Skeletal muscle satellite cell (primary cell): ENCODE results near the gene SEPTIN8.

ENCODE experiments used
- H3K27me3 ChIP-seq: 2 replicates; pipeline ENCODE4 v1.7.0; 2013; ENCODE audit warnings: low read length; ENCODE audit not compliant: control insufficient read depth, insufficient read depth
- H3K36me3 ChIP-seq: 2 replicates; pipeline ENCODE4 v1.7.0; 2013; ENCODE audit warnings: mild to moderate bottlenecking, control low read depth, low read length; ENCODE audit not compliant: insufficient read depth
- H3K4me1 ChIP-seq: 2 replicates; pipeline ENCODE4 v1.7.0; 2013; ENCODE audit warnings: low read length; ENCODE audit not compliant: control insufficient read depth, insufficient read depth
- H3K4me2 ChIP-seq: 2 replicates; pipeline ENCODE4 v1.7.0; 2013; ENCODE audit warnings: mild to moderate bottlenecking, low read length
- H3K4me3 ChIP-seq: 2 replicates; pipeline ENCODE4 v1.7.0; 2013; ENCODE audit warnings: low read length
- H3K9ac ChIP-seq: 2 replicates; pipeline ENCODE4 v1.7.0; 2013; ENCODE audit warnings: mild to moderate bottlenecking, low read depth, low read length, moderate library complexity
- H3K9me3 ChIP-seq: replicated peaks from 2 replicates; pipeline ENCODE4 v1.7.0; 2013; ENCODE audit warnings: mild to moderate bottlenecking, control low read depth, low read length

The SEPTIN8 gene

DNA sequence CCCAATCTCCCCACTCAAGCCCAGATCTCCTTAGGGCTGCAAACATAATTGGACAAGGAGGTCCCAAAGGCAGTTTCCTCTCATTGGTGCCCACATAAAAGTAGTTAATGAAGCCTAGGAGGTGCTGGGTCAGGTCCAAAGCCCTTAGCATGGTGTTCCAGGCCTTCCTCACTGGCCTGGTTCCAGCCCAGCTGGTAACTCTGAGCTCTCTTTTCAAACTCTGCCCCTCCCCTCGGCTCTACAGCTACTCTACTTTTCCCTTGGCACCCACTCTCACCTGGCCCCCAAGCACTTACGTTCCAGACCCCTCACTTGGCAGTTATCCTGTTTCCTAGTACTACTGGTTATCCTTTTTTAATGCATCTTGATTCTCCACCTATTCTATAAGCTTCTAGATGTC is 9.9 kb downstream of the SEPTIN8 start:
- no peak overlapping the region for H3K9ac ChIP-seq
- H3K27me3 ChIP-seq: no peaks in the 10 kb centered on the region
- peaks cover 24% of the 10 kb centered on the region for H3K36me3 ChIP-seq
- no peak overlapping the region for H3K4me3 ChIP-seq
- no peaks in the 10 kb centered on the region for H3K9me3 ChIP-seq
- H3K4me2 ChIP-seq: peak overlapping the region; percentile 21
- H3K4me1 ChIP-seq: peaks cover 30% of the 10 kb centered on the region

DNA sequence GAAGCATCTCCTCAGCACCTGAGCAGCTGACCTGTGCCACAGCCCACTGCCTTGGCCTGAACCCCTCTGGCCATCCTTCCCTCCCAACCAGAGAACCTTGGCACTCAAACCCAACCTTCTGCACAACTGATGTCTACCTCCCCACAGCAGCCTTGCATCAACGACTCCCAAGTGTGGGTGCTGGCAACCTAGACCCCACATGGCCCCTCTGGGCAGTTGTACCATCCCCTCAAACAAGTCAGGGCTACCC is 10.3 kb downstream of the SEPTIN8 start:
- Histone ChIP-seq H3K36me3 (peaks cover 26% of the 10 kb centered on the region), H3K4me3 (no peak overlapping the region), H3K9ac (no peak overlapping the region), H3K4me2 (no peak overlapping the region), H3K4me1 (peaks cover 26% of the 10 kb centered on the region), H3K9me3 (no peaks in the 10 kb centered on the region), H3K27me3 (no peaks in the 10 kb centered on the region)

DNA sequence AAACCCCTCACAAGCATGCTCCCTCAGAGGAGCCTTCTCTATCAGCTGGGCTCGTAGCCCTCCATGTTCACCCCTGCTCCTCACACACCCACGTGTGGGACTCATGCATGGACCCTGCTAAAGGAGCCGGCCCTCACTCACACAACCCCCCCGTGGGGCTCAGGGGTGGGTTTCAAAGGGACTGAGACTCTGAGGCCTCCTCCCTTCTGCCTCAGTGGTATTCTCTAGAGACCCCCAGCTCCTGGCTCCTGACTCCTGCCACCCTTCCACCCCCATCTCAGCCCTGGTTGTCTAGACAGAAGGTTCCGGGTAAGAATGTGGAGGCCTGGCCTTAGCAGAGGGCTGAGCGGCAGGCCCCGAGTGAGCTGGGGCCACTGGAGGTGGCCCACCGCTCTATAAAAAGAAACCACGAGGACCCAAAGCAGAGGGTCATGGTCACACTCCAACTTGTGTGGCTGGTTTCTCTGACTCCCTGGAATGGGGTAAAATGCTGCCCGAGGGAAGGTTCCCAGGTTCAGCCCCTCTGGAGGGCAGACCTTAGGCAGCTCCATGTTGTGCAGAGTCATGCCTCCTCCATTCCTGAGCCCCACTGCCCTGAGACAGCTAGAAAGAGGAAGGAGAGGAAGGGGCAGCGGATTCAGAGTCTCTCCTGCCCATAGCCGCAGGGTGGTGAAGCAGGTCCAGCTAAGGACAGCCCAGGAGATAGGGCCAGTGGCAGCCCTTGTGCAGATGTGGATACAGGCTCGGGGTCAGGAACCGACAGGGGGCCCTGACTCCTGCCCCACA is 10.8 kb downstream of the SEPTIN8 start:
- Histone ChIP-seq H3K27me3 (no peaks in the 10 kb centered on the region), H3K36me3 (peaks cover 31% of the 10 kb centered on the region), H3K4me2 (no peak overlapping the region), H3K9ac (no peak overlapping the region), H3K9me3 (no peaks in the 10 kb centered on the region), H3K4me1 (peaks cover 22% of the 10 kb centered on the region), H3K4me3 (no peak overlapping the region)

DNA sequence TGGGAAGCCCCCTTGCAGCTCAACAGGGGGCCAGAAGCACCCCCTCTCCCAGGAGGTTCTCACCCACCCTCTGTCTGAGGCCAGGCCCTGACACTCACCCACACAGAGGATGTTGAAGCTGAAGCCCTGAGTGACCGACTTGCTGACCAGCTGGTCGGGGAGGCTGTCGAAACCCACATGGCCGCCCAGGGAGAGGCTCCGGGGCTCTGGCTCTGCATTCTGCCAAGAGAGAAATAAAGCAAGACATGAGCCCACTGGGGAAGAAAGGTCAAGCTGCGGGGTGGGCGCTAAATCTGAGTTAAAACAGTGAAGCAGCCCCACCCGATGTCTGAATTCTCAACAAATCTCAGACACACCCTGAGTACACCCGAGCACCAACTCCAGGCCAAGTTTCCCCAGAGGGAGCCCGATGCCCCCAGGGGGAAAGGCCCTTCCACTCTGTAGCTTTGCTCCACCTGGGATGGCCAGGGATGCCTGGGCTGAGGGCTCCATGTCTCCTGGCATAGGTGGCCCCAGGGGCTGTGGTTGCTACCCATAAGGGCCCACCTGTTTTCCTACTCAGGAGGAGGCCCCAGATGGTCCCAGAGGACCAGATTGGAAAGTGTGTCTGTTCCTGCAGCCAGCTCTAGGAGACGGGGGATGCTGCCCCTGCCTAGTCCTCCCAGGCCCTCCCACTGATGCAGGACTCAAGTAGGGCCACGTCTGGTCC is 11.6 kb downstream of the SEPTIN8 start:
- peaks cover 37% of the 10 kb centered on the region for H3K36me3 ChIP-seq
- H3K9ac ChIP-seq: no peak overlapping the region
- no peak overlapping the region for H3K4me3 ChIP-seq
- H3K27me3 ChIP-seq: no peaks in the 10 kb centered on the region
- no peak overlapping the region for H3K4me2 ChIP-seq
- H3K4me1 ChIP-seq: peaks cover 18% of the 10 kb centered on the region
- H3K9me3 ChIP-seq: no peaks in the 10 kb centered on the region

DNA sequence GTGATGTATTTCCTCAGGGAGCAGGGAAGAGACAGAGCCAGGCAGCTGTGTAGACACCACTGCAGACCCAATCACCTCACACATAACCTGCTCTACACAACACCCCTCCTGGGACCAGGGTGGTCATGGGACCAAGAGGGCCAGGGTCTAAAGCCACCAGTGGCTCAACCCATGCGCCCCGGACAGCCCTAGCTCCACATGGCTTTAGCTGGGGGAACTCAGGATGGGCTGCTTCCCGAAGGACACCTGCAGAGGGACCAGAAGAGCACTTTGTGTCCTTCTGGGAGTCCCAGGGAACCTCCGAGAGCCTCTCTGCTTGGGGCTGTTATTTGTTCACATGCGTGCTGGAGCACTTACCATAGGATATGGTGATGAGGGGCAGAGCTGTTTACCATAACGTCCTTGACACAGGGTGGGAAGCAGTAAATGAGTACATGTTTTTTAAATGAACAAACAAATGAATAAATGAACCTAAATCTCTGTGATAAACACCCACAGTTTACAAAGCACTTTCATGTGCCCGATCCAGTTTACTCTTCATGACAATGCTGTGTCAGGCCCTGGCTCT is 12.3 kb downstream of the SEPTIN8 start:
- H3K9ac ChIP-seq: no peak overlapping the region

DNA sequence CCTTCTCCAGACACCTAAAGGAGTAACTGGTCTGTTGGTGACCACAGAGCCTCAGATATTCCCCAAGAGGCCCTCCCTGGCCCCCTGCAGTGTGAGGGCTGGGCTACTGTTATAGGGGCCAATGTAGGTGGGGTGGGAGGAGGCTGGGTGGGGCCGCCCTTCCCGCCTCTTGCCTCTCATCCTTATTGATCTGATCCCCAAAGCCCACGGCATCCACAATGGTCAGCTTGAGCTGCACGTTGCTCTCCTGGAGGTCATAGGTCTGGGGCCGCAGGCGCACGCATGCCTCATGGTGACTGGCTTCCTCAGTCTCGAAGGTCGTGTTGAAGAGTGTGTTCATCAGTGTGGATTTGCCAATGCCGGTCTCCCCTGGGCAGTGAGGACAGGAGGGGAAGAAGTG is 13.0 kb downstream of the SEPTIN8 start:
- Histone ChIP-seq H3K4me3 (no peak overlapping the region), H3K9me3 (no peaks in the 10 kb centered on the region), H3K9ac (no peak overlapping the region), H3K4me1 (peaks cover 18% of the 10 kb centered on the region), H3K4me2 (no peak overlapping the region), H3K36me3 (peaks cover 45% of the 10 kb centered on the region), H3K27me3 (no peaks in the 10 kb centered on the region)

More for the DNA sequence above, 12.3 kb downstream of the SEPTIN8 start:
- H3K4me3 ChIP-seq: no peak overlapping the region
- H3K27me3 ChIP-seq: no peaks in the 10 kb centered on the region
- peaks cover 42% of the 10 kb centered on the region for H3K36me3 ChIP-seq
- H3K4me2 ChIP-seq: no peak overlapping the region
- H3K4me1 ChIP-seq: peaks cover 18% of the 10 kb centered on the region
- H3K9me3 ChIP-seq: no peaks in the 10 kb centered on the region

DNA sequence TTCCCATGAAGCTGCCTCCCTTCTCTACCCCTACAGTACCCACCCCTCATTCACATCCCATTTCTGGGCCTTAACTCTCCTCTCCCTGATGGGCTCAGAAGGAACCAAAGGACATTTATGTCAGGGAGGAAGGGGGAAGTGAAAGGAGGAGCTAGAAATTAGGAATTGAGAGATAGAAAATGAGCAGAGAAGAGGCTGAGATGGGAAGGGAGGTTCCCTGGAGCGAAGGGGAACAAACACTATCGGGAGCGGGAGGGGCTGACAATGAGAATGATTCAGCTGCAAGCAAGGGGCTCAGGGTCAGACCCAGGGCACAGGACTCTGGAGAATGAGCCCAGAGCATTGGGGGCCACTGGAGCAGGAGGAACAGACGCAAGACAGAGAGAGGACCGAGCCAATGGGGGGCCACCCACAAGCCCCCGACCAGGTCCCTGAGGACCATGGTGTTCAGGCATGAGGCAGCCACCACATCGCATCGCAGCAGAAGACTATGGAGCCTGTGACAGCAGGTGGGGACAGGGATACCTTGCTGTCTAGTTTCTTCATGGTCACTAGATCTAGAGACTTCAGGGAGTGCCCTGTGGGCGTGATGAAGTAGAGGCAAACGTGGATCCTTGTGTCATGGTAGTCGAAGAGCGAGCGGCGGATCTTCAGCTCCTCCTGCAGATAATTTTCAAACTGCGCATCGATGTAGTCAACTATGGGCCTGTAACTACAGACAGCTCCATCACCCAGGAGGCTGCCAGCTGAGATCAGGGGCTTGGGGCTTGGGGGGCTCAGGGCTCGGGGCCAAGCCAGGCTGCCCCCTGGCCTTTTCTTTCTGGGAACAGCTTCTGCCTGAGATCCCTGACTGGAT is 13.6 kb downstream of the SEPTIN8 start:
- no peak overlapping the region for H3K4me3 ChIP-seq
- H3K27me3 ChIP-seq: no peaks in the 10 kb centered on the region
- H3K9ac ChIP-seq: no peak overlapping the region
- H3K4me2 ChIP-seq: no peak overlapping the region
- peaks cover 51% of the 10 kb centered on the region for H3K36me3 ChIP-seq
- H3K9me3 ChIP-seq: no peaks in the 10 kb centered on the region
- H3K4me1 ChIP-seq: peaks cover 16% of the 10 kb centered on the region

DNA sequence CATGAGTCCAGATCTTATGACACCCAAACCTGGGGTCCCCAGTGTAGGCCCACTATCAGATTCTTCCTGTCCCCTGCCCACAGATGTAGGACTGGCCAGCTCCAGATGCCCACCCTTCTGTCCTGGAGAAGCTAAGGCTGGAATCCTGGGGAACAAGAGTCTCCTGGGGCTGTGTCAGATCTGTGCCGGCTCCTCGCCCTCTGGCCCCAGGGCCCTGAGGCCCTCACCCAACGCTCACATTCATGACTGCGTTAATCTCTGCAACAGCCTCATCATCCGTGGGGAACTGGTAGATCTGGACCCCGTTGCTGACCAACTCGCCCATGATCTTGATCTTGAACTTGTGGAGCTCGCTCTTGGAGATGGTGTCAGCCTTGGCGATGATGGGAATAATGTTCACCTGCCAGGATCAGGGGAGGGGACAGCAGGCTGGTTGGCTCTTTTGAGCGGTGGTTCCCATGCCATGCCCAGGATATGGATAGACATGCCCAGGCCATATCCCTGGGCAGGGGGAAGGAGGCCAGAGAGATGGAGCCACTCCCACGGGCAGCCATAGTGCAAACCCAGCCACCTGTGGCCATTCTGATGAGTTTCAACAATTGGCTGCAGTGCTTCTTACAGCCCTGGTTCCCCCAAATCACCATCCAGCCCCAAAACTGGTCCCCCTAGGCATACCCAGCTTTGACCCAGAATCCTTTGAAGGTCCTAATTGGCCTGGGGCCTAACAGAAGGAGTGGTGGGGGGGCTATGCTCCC is 14.6 kb downstream of the SEPTIN8 start:
- Histone ChIP-seq H3K4me3 (no peak overlapping the region), H3K9ac (no peak overlapping the region), H3K27me3 (no peaks in the 10 kb centered on the region), H3K9me3 (no peaks in the 10 kb centered on the region), H3K4me1 (peaks cover 6% of the 10 kb centered on the region), H3K4me2 (no peak overlapping the region), H3K36me3 (peaks cover 57% of the 10 kb centered on the region)

DNA sequence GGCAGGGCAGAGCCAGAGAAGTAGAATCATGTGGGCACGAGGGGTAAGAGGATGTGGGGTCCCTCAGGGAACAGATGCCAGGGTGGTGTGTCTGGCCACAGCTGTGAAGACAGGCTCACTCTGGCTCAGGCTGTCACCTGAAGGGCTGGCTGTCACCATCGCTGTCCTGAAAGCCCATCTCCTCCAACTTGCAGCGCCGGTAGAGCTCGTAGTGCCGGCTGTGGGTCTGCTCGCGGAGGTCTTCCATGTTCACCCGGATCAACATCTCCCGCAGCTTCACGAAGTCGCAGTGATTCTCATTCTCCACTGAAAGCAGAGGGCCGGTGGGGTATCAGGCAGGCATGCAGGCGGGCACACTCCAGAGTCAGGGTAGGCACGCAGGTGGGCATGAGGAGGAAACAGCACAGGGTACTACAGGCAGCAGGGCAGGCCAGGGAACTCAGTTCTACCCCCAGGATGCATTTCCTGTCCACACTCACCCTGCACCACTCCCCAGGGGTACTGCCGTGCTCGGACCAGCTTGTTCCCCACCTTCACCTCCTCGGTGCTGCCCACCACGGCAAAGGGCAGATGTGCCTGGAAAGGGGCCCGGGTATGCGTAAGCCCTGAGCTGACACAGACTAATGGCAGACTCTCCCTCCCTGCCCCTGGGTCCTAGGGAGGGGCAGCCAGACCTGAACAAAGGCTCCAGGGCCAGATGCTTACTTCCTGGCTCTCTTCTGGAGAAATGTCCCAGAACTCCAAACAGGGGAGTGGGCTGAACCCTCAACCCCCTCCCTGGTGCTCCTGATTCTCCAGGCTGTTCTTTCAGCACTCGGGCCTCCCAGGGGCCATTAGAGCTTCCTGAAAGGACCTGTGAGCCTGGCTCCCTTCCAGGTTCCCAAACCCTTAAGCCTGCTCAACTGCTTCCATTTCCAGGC is 15.5 kb downstream of the SEPTIN8 start:
- no peak overlapping the region for H3K9ac ChIP-seq
- H3K36me3 ChIP-seq: peaks cover 57% of the 10 kb centered on the region
- no peaks in the 10 kb centered on the region for H3K4me1 ChIP-seq
- no peaks in the 10 kb centered on the region for H3K9me3 ChIP-seq
- H3K4me2 ChIP-seq: no peak overlapping the region
- H3K4me3 ChIP-seq: no peak overlapping the region
- no peaks in the 10 kb centered on the region for H3K27me3 ChIP-seq

DNA sequence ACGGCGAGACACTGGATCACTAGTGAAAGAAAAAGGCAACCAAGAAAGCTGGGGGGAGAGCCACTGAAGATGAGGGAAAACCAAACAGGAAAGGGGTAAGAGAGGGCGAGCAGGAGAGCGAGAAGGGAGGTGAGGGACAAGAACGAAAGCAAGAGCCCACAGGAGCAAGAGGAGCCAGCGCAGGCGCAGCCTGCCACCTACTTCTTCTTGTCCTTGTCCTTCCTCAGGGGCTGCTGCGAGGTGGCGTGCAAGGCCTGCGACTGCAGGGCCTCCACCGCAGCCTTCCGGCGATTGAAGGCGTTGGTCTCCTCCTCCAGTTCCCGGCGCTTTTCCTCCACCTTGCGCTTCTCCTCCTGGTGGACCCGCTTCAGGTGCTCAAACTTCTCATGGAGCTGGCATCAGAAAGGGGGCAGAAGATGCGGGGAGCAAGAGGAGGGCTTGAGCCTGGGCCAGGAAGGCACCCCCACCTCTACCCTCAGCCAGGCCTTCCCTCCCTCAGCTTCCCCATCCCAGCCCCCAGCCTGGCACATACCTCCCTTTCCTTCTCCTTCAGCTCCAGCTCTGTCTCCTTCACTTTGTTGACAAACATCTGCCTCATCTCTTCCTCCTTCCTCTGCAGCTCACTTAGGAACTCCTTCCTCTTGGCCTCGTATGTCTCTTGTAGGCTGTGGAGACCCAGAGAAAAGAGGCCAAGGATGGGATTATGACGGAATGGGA is 16.3 kb downstream of the SEPTIN8 start:
- Histone ChIP-seq H3K4me2 (no peak overlapping the region), H3K4me3 (no peak overlapping the region), H3K9me3 (no peaks in the 10 kb centered on the region), H3K36me3 (peaks cover 57% of the 10 kb centered on the region), H3K9ac (no peak overlapping the region), H3K4me1 (no peaks in the 10 kb centered on the region), H3K27me3 (no peaks in the 10 kb centered on the region)
